HG02870 (cell line): ENCODE measurements around the gene ZER1.
"Not testable (repeated sequence)": the region's sequence is repeated elsewhere in the genome, so short reads cannot be mapped to it uniquely, and the experiment has no call there.

Experiments used
- ATAC-seq: cut with Tn5 transposase; IDR thresholded peaks from one replicate; pipeline ENCODE4 v1.9.1; 2021; ENCODE audit warnings: mild to moderate bottlenecking, moderate library complexity; ENCODE audit not compliant: unreplicated experiment

Gene ZER1

GRCh38 chr9:128788445-128788844, 16.7 kb upstream of the ZER1 start:
- no peak for ATAC-seq

GRCh38 chr9:128787659-128788058, 15.9 kb upstream of the ZER1 start:
- no peak for ATAC-seq

GRCh38 chr9:128786681-128787601, 15.2 kb upstream of the ZER1 start, which contains the start of gene TBC1D13:
Gene TBC1D13 (plus strand): TSS chr9:128787253. CDS start chr9:128787354, 101 bp downstream.
- peak; percentile 71 for ATAC-seq

DNA sequence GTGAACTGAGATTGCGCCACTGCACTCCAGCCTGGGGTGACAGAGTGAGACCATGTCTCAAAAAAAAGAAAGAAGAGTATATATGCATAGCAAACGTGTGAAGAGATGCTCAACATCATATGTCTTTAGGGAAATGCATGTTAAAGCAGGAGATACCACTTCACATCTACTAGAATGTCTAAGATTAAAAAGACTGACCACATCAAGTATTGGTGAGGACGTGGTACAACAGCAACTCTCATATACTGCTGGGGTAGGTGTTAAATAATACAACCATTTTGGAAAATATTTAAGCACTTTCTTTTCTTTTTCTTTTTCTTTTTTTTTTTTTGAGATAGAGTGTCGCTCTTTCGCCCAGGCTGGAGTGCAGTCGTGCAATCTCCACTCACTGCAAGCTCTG, 13.7 kb upstream of the ZER1 start:
- ATAC-seq, result no peak

GRCh38 chr9:128782669-128783068, 10.9 kb upstream of the ZER1 start:
- no peak for ATAC-seq

DNA sequence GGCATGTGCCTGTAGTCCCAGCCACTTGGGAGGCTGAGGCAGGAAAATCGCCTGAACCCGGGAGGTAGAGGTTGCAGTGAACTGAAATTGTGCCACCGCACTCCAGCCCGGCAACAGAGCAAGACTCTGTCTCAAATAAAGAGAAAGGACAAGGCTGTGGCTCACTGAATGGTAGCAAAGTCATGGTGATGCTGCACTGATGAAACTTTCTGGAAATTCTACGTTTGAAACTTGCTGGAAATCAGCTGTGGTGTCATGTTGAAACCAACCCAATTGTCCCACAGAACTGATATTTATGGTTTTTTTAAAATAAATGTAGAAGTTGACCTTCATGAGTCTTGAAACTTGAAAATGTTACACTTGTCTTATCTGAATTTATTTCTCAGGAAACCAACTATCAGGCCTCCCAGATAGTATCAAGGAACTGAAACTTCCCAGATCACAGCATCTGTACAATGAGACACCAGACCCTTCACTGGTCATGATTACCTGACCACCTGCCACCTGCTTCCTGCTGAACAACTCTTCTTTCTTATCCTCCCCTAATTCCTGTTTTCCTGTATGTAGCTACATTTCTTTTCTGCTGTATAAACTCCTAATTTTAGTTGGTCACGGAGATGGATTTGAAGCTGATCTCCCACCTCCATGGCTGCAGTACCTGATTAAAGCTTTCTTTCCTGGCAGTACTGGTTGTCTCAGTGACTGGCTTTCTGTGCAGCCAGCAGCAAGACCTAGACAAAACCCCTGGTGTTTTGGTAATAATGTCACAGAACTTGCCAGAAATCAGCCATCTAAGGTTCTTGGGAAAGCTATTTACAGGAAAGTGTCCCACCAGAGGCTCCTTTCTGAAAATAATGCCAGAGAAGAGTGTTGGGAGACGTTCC, 9.7 kb upstream of the ZER1 start:
- no peak for ATAC-seq

- not testable (repeated sequence) for ATAC-seq
Measured at GRCh38 chr9:128780093-128780492, 8.4 kb upstream of the ZER1 start.

- ATAC-seq, result no peak
Measured at GRCh38 chr9:128774804-128775203, 3.1 kb upstream of the ZER1 start.

DNA sequence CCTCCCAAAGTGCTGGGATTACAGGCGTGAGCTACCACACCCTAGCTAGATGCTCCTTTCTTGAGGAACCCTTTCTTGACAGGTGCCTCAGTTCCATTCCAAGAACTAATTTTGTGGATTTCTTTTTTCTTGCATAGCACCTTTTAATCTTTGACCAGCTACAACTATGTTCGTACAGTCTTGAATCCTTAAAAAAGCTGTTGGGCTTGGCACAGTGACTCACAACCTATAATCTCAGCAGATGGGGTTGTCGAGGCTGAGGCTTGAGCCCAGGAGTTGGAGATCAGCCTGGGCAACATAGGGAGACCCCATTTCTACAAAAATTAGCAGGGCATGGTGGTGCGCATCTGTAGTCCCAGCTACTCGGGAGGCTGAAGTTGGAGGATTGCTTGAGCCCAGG, 1.3 kb upstream of the ZER1 start:
- no peak for ATAC-seq

DNA sequence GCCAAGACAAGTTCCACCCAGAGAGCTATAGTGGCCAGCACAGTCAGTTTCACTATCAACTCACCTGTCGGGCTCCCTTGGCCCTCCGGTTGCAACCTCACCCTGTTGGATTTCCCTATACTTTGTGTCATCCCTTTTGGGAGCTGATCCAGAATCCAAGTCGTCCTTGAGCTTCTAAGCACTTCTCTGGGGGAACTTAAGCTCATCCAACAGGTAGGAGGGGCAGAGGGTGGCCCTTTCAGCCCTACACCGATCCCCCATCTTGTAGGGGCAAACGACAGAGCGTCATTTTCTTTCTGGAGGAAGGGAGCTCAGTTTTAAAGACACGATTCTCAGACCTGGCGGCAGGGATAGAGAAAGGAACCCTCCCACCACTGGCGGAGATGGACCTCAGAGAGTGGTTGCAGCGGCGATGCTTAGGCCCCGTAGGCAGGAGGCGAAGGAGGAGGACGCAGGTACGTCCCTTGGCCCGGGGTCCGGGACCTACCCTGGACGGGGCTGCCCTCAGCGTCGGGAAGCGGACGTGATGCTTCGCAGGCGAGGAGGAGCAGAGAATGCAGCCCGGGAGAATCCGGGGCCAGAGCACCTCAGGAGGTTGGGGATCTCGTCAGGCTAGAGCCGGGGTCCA, 519 bp downstream of the ZER1 start:
- ATAC-seq, result peak; percentile 26

DNA sequence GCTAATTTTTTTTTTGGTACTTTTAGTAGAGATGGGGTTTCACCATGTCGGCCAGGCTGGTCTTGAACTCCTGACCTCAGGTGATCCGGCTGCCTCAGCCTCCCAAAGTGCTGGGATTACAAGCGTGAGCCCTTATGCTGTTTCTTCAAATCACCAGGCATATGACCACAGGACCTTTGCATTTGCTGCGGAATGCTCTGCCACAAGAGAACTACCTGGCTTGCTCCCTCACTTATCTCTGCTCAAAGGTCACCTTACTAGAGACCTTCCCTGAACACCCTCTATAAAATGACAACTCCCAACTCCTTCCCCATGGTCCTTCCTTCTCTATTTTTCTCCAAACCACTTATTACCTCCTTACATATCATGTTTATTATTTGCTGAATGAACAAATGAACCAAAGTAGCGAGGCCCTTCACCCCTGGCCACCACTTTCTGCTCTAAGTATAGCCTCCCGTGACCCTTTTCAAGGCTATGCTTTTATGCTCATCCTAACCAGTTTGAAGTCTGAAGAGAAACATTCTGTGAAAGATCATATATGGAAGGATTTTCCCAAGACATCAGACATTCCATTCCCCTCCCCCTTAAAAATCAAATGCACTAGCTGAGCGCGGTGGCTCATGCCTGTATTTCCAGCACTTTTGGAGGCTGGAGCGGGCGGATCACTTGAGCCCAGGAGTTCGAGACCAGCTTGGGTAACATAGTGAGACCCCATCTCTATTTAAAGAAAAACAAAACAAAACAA, 1.3 kb downstream of the ZER1 start:
- no peak for ATAC-seq

DNA sequence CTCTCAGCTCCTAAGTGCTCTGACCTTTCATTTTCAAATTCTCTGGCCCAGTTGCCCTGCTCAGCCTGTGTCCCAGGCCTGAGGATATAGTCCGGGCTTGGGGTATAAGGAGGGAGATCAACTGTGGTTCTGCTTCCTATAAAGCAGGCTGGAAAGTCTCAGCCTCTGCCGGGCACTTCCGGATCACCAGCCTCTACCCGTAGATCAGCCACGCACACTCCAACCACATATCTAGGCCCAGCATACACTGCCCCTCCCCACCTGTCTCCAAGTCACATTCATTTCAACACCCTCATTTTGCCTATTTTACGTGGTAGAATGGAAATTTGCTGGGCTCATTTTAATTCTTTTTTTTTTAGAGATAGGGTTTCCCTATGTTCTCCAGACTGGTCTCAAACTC, 3.1 kb downstream of the ZER1 start:
- ATAC-seq, result no peak

- no peak for ATAC-seq
Measured at GRCh38 chr9:128765499-128765898, 6.2 kb downstream of the ZER1 start.

GRCh38 chr9:128764361-128764760, 7.4 kb downstream of the ZER1 start:
- ATAC-seq, result no peak

GRCh38 chr9:128762671-128763449, 8.9 kb downstream of the ZER1 start:
- ATAC-seq, result no peak

DNA sequence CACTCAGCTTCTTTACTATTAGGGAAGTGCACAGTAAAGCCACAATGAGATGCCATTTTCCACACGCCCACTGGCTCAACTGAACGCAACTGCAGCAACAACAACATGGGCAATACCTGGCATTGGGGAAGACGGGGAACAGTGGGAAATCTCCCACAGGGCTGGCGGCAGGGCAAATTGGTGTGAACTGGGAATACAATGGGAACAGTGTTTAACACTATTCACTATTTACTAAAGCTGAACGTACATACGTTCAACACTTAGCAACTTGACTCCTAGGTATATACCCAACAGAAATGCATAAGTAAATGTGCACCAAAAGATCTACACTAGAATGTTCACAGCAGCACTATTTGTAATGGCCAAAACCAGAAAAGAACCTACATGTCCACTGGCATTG, 14.1 kb downstream of the ZER1 start:
- ATAC-seq, result no peak

DNA sequence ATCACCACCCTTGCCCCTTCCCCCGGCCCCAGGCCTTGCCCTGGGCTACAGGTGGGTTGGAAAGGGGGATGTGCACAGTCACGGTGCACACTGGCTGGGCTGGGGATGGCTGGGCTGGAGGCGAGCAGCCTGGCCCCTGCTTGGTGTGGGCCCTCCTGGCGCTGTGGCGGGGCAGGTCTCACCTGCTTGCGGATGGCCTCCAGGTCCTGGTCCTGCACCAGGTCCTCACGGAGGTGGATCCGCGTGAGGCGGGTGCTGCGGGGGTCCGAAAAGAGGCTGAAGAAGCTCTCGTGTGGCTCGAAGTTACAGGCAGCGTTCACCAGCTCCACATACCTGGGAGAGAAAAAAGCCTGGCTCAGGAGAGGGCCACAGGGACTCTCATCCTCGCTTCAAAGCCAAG, 18.1 kb downstream of the ZER1 start:
- no peak for ATAC-seq

GRCh38 chr9:128750926-128751595, 20.7 kb downstream of the ZER1 start:
- no peak for ATAC-seq

GRCh38 chr9:128747241-128747640, 24.5 kb downstream of the ZER1 start:
- no peak for ATAC-seq
